Measurements from ENCODE around the gene GRIP2. TPM values are rescaled to one million over a fixed set of nuclear protein-coding genes. Genes with fewer than 3 reads are reported as not detected.

Gene GRIP2
- total RNA-seq, 2 experiments from 2014 or later: not detected

DNA sequence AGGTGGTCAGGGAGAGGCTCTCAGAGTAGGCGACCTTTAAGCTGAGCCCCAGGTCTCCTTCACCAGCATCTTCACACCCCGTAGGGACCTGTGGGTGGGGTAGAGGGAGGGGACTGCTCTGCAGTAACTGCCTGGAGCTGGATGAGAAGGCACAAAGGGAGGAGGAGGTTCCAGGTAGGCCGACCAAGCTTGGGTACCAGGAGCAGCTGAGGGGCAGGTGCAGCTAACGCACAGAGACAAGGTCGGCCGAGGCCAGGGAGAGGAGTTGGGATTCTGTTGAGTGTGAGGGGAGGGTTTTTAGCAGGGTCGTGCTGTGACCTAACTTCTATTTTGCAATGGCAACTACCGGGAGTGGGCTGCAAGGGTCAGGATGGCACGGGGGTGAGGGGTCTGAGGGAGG is 5.9 kb upstream of the GRIP2 start:
- CTCF ChIA-PET: interaction anchor here (0.8 to 1.0 kb wide), 2 partner anchors 38 to 257 kb away, joined by 3 read pairs; no protein-coding TSS in a partner anchor
- intact Hi-C loops (cut with DNase I, micrococcal nuclease): no loop called here

DNA sequence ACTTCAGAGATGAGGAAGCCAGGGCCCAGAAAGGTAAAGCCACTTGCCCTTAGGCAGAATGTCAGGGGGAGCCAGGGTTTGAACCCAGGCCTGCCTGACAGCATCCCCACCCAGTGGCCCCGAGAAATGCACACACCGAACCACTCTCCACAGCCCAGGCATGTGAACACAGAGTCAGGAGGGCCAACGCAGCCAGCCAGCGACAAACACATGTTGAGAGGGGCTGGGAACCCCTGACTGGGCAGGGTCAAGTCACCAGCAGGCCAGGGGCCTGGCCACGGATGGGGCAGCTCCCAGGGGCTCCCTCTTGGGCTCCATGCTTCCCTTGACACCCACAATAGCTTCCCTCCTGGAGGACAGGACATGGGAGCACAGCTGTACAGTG is 5.1 kb upstream of the GRIP2 start:
- intact Hi-C loops (cut with DNase I, micrococcal nuclease): no loop called here
- Mint-ChIP-seq H3K9me3 (ENCODE audit: low read depth) (no peaks in the 10 kb centered on the region), H3K4me3 (no peak overlapping the region), H3K36me3 (ENCODE audit: low read depth) (no peaks in the 10 kb centered on the region), H3K27ac (no peak overlapping the region), H3K27me3 (peaks cover 8% of the 10 kb centered on the region), H3K4me1 (no peaks in the 10 kb centered on the region)
- CTCF ChIA-PET: interaction anchor here (0.7 to 0.8 kb wide), 2 partner anchors 284 to 1649 kb away, joined by 3 read pairs; no protein-coding TSS in a partner anchor
- ATAC-seq (no peak), DNase-seq (no peak)
- POLR2A ChIA-PET: no interaction called here

More for the DNA sequence above, 5.9 kb upstream of the GRIP2 start:
- no peaks in the 10 kb centered on the region for H3K9me3 Mint-ChIP-seq (ENCODE audit: low read depth)
- no peak overlapping the region for H3K27ac Mint-ChIP-seq
- H3K36me3 Mint-ChIP-seq (ENCODE audit: low read depth): no peaks in the 10 kb centered on the region
- H3K4me3 Mint-ChIP-seq: no peak overlapping the region
- DNase-seq: no peak
- no peak for ATAC-seq
- POLR2A ChIA-PET: no interaction called here
- H3K27me3 Mint-ChIP-seq: peaks cover 8% of the 10 kb centered on the region
- H3K4me1 Mint-ChIP-seq: no peaks in the 10 kb centered on the region

DNA sequence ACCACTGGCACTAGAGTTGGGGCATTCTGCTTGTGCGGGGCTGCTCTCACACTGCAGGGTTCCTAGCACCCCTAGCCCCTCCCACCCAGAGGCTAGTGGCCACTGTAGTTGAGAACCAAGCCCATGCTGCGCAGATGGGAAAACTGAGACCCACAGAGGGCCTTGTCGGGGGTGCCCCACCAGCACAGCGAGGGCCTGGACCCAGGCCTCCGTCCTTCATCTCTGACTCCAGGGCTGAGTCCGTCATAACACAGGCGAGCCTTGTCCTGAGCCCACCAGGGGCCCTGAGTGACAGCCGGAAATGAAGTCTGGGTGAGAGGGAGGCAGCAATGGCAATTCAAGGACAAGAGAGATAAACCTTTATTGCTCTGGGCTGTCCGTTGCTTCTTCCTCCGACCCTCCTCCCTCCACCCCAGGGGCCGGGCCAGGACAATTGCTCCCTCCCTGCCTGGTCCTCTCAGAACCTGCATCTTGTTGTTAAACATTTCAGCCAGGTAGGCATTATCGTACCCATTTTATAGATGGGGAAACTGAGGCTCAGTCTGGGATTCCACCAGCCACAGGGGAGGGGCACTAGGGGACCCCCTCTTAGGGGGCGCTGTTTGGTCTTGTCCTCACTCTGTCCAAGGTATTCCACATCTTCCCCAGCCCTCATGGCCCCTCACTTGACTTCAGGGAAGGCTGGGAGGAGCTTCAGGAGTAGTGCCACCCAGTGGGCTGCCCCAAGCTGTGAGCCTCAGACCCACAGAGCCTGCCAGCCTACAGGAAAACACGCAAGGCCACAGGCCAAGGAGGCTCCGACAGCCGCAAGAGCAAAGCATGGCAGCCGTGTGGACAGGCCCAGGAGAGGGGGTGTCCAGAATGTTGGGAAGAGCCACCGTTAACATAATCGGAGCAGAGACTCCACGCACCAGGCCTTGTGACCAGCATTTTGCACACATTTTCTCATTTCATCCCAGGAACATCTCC is 4.4 kb upstream of the GRIP2 start:
- H3K4me3 Mint-ChIP-seq: no peak overlapping the region
- intact Hi-C loops (cut with DNase I, micrococcal nuclease): no loop called here
- H3K36me3 Mint-ChIP-seq (ENCODE audit: low read depth): no peaks in the 10 kb centered on the region
- CTCF ChIA-PET: interaction anchor here (0.7 to 0.8 kb wide), 2 partner anchors 284 to 1649 kb away, joined by 3 read pairs; no protein-coding TSS in a partner anchor
- peaks cover 8% of the 10 kb centered on the region for H3K27me3 Mint-ChIP-seq
- ATAC-seq (no peak), DNase-seq (no peak)
- no peaks in the 10 kb centered on the region for H3K9me3 Mint-ChIP-seq (ENCODE audit: low read depth)
- no peak overlapping the region for H3K27ac Mint-ChIP-seq
- POLR2A ChIA-PET: no interaction called here
- no peaks in the 10 kb centered on the region for H3K4me1 Mint-ChIP-seq

DNA sequence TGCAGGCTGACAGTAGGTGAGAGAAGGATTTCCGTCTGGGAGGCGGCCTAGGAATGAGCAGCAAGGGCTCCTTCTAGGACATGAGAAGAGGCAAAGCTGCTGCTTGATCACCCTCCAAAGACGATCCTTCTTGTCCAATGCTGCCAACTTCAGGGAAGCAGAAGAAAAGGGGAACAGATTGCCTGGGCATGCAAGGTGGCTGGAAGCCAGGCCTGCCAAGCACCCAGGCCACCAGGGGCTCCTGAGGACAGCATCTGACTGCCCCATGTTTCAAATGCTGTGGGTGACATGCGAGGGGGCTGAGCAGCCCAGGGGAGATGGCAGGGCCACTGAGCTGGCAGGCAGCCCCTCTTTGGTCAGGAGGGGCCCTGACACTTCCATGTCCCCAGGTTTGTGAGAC is 3.3 kb upstream of the GRIP2 start:
- POLR2A ChIA-PET: no interaction called here
- Mint-ChIP-seq H3K4me3 (no peak overlapping the region), H3K4me1 (no peaks in the 10 kb centered on the region), H3K27me3 (peaks cover 4% of the 10 kb centered on the region), H3K9me3 (ENCODE audit: low read depth) (no peaks in the 10 kb centered on the region), H3K27ac (no peak overlapping the region), H3K36me3 (ENCODE audit: low read depth) (no peaks in the 10 kb centered on the region)
- ATAC-seq: no peak
- CTCF ChIA-PET: no interaction called here
- intact Hi-C loops (cut with DNase I, micrococcal nuclease): no loop called here
- no peak for DNase-seq

DNA sequence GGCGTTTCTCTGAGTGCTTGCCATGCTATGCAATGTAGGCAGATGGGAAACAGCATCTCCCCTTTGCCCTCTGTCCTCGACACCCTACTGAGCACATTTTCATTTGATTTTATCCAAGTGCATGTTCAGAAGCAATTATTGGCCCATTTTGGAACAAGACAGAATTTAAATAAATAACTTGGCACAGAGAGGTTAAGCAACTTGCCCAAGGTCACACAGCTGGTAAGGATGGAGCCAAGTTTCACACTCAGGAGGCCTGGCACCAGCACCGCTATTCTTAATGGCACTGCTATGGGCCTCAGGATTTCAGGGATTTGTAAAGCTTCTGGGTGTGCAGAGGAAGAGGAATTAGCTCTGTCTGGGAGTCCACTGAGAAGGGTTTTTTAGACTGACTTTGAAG is 2.5 kb upstream of the GRIP2 start:
- DNase-seq: no peak
- ATAC-seq: no peak
- Mint-ChIP-seq H3K27ac (no peak overlapping the region), H3K4me3 (no peak overlapping the region), H3K4me1 (no peaks in the 10 kb centered on the region), H3K27me3 (peaks cover 2% of the 10 kb centered on the region), H3K36me3 (ENCODE audit: low read depth) (no peaks in the 10 kb centered on the region), H3K9me3 (ENCODE audit: low read depth) (no peaks in the 10 kb centered on the region)
- POLR2A ChIA-PET: no interaction called here
- intact Hi-C loops (cut with DNase I, micrococcal nuclease): no loop called here
- CTCF ChIA-PET: no interaction called here

DNA sequence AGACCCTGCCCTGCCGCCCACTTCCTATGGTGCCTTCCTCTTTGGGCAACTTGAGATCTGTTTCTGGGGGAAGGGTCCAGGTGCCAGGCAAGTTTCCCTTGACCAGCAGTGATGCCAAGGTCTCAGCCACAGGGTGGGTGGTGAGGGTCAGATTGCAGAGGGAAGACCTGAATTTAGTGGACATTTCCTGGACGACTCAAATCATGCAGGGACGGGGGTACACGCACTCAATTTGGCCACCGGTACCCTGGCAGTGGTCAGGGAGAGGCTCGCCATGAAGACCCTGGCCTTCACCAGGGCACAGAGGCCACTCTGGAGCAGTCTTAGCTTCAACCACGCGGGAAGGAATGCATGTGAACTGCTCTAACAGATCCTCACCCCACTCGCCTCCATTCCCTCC is 1.5 kb upstream of the GRIP2 start:
- intact Hi-C loops (cut with DNase I, micrococcal nuclease): no loop called here
- ATAC-seq: no peak
- H3K36me3 Mint-ChIP-seq (ENCODE audit: low read depth): no peaks in the 10 kb centered on the region
- H3K27ac Mint-ChIP-seq: no peak overlapping the region
- no peaks in the 10 kb centered on the region for H3K9me3 Mint-ChIP-seq (ENCODE audit: low read depth)
- POLR2A ChIA-PET: no interaction called here
- CTCF ChIA-PET: no interaction called here
- DNase-seq: no peak
- H3K4me3 Mint-ChIP-seq: no peak overlapping the region
- H3K27me3 Mint-ChIP-seq: no peaks in the 10 kb centered on the region
- H3K4me1 Mint-ChIP-seq: no peaks in the 10 kb centered on the region

DNA sequence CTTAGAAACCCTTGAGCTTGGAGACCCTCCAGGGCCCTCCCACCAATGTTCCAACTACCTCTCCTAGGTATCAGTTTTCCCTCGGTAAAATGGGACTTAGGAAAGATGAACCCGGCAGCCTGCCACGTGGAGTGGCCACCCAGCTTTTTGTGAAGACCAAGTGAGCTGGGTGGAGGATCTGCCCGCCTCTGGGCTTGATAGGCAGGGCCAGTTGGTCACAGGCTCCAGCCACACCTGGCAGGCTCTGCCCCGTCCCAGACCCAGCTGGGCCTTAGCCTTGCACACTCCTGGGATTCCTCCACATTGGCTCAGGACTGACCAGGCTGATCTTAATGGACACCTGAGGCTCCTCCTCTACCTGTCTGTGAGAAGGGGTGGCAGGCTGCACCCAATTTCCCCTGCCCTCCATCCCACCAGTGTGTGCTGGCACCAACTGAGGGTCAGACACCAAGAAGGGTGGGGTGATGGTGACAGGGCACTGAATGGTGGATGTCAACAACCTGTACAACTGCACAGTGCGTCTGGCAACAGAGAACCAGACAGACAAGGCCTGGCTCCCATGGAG is 761 bp upstream of the GRIP2 start:
- no peaks in the 10 kb centered on the region for H3K27me3 Mint-ChIP-seq
- intact Hi-C loops (cut with DNase I, micrococcal nuclease): no loop called here
- H3K4me3 Mint-ChIP-seq: no peak overlapping the region
- H3K9me3 Mint-ChIP-seq (ENCODE audit: low read depth): no peaks in the 10 kb centered on the region
- no peak for DNase-seq
- no peaks in the 10 kb centered on the region for H3K4me1 Mint-ChIP-seq
- H3K36me3 Mint-ChIP-seq (ENCODE audit: low read depth): no peaks in the 10 kb centered on the region
- ChIA-PET CTCF (interaction anchor here (0.7 kb wide), 1 partner anchor 614 kb away, joined by 4 read pairs; no protein-coding TSS in a partner anchor), POLR2A (interaction anchor here (0.7 kb wide), 1 partner anchor 34 kb away, joined by 4 read pairs; no protein-coding TSS in a partner anchor)
- no peak overlapping the region for H3K27ac Mint-ChIP-seq
- no peak for ATAC-seq

DNA sequence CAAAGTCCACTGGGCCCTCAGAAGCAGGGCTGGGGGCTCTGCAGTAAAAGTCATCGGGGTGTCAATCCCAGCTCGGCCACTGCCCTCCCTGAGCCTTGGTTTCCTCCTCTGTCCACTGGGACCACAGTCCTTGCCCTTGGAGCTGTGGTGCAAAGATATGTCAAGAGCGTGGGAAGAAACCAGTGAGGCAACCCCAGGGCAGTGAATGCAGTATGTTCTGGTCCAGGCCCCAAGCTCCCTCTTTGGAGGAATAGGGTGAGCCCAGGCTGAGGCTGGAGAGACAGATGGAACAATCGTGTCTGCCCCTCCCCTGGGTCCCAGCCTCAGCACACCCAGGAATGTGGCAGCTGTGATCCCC is 779 bp downstream of the GRIP2 start:
- Mint-ChIP-seq H3K27me3 (no peaks in the 10 kb centered on the region), H3K27ac (no peak overlapping the region), H3K9me3 (ENCODE audit: low read depth) (no peaks in the 10 kb centered on the region), H3K4me3 (no peak overlapping the region), H3K4me1 (no peaks in the 10 kb centered on the region), H3K36me3 (ENCODE audit: low read depth) (no peaks in the 10 kb centered on the region)
- intact Hi-C loops (cut with DNase I, micrococcal nuclease): no loop called here
- no peak for DNase-seq
- CTCF ChIA-PET: interaction anchor here (1.7 kb wide), 1 partner anchor 10 kb away, joined by 5 read pairs; no protein-coding TSS in a partner anchor
- no peak for ATAC-seq
- POLR2A ChIA-PET: interaction anchor here (0.6 kb wide), 1 partner anchor 18 kb away, joined by 3 read pairs; no protein-coding TSS in a partner anchor

DNA sequence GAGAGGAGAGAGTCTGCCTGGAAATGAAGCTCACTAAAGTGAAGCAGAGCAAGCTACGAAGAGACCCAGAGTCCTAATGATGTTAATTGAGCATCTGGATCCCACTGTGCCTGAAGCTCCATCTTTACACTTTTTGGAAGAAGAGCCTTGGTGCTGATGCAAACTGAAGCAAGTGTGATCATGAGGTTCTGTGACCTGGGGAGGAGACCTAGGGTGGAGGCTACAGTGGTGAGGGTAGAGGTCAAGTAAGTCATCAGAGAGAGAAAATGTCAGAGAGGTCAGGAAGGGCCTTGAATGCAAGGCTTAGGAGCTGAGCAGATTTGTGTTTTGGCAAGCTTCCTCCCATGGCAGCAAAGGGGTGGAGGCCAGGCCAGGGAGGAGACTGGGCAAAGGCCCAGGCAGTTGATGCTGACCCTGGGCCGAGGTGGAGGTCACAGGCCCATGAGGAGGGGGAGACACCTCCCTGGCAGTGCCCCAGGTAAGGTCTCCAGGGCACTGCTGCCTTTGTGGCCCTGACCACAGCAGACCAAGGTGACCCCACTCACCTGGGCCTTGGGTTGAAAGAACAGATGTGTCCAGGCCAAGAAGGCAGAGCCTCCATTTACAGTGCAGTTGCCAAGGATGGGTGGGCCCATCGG is 1.6 kb downstream of the GRIP2 start:
- intact Hi-C loops (cut with DNase I, micrococcal nuclease): no loop called here
- Mint-ChIP-seq H3K27me3 (no peaks in the 10 kb centered on the region), H3K4me1 (no peaks in the 10 kb centered on the region), H3K36me3 (ENCODE audit: low read depth) (no peaks in the 10 kb centered on the region), H3K27ac (no peak overlapping the region), H3K9me3 (ENCODE audit: low read depth) (no peaks in the 10 kb centered on the region), H3K4me3 (no peak overlapping the region)
- ChIA-PET CTCF (interaction anchor here (0.6 to 1.7 kb wide), 3 partner anchors 9 to 382 kb away, joined by 3 to 5 read pairs (median 3); no protein-coding TSS in a partner anchor), POLR2A (interaction anchor here (0.6 kb wide), 1 partner anchor 19 kb away, joined by 3 read pairs; no protein-coding TSS in a partner anchor)
- DNase-seq (no peak), ATAC-seq (no peak)

DNA sequence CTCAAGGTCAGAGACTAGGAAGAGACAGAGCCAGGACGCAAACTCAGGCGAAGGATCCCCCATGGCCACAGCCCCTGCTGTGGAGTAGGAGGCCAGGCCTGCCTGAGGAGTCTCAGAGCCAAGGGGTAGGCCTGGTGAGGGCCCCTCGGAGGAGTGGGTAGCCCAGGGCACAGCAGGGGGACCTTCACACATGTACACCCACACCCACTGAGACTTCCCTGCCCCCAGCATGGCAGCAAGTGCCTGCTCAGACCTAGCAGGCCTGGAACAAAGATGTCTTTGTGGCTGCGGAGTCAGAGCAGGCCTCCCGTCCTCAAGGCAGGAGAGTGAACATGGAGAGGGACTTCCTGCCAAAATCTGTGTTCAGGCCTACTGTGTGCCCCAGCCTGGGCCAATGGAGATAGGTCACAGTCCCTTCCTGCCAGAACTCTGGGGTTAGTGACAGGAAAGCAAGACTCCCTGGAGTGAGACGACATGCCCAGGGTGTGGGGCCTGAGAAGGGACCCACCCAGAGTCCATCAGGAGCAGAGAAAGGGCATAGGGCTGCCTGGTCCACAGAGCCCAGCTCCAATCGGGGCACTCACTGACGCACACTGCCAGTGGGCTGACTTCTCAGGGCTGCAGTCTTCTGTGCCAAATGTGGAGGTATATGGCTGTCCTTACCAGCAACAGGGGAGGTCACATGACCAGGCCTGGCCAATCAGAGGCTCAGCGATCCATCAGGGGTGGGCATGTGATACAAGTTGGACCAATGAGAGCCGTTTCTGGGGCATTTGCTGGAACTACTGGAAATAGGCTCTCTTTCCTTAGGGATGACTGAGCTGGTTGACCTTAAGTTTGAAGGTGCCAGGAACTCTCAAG is 2.3 kb downstream of the GRIP2 start:
- Mint-ChIP-seq H3K36me3 (ENCODE audit: low read depth) (no peaks in the 10 kb centered on the region), H3K4me1 (no peaks in the 10 kb centered on the region), H3K9me3 (ENCODE audit: low read depth) (no peaks in the 10 kb centered on the region), H3K27me3 (peaks cover 5% of the 10 kb centered on the region), H3K27ac (no peak overlapping the region), H3K4me3 (no peak overlapping the region)
- ATAC-seq (no peak), DNase-seq (peak; percentile 26)
- intact Hi-C loops (cut with DNase I, micrococcal nuclease): no loop called here
- POLR2A ChIA-PET: no interaction called here
- CTCF ChIA-PET: interaction anchor here (0.6 kb wide), 2 partner anchors 10 to 383 kb away, joined by 3 read pairs; no protein-coding TSS in a partner anchor
